ENCODE data around the gene FABP1.

FABP1 gene

GRCh38 chr2:88127888-88128653 lies at the start of gene FABP1:
Gene FABP1 (minus strand): TSS chr2:88128062. CDS start chr2:88128017, 45 bp downstream.
- no peak for DNase-seq (ENCODE audit: low read depth in 2 of 2)

- no peak for DNase-seq (ENCODE audit: low read depth in 2 of 2)
These were observed 49.7 kb upstream of the FABP1 start for GRCh38 chr2:88177556-88177955.

- DNase-seq (ENCODE audit: low read depth in 2 of 2), result no peak
These were observed 48.6 kb upstream of the FABP1 start for GRCh38 chr2:88176352-88176984.

GRCh38 chr2:88172882-88173281 lies 45.0 kb upstream of the FABP1 start:
- DNase-seq (ENCODE audit: low read depth in 2 of 2), result no peak

- DNase-seq (ENCODE audit: low read depth in 2 of 2), result no peak
These were observed 44.1 kb upstream of the FABP1 start for GRCh38 chr2:88171966-88172365.

- DNase-seq (ENCODE audit: low read depth in 2 of 2), result no peak
These were observed 42.6 kb upstream of the FABP1 start for GRCh38 chr2:88170472-88170892.

- no peak for DNase-seq (ENCODE audit: low read depth in 2 of 2)
These were observed 40.5 kb upstream of the FABP1 start for GRCh38 chr2:88168386-88168785.

- DNase-seq (ENCODE audit: low read depth in 2 of 2), result no peak
These were observed 39.9 kb upstream of the FABP1 start for GRCh38 chr2:88167740-88168139.

GRCh38 chr2:88165332-88166003 lies 37.6 kb upstream of the FABP1 start:
- DNase-seq (ENCODE audit: low read depth in 2 of 2), result no peak

- DNase-seq (ENCODE audit: low read depth in 2 of 2), result no peak
These were observed 33.8 kb upstream of the FABP1 start for GRCh38 chr2:88161446-88162244.

GRCh38 chr2:88160517-88160916 lies 32.7 kb upstream of the FABP1 start:
- DNase-seq (ENCODE audit: low read depth in 2 of 2), result no peak

- peak; percentile 5 to 42 for DNase-seq (ENCODE audit: low read depth in 2 of 2)
These were observed 32.1 kb upstream of the FABP1 start for GRCh38 chr2:88159955-88160415.

GRCh38 chr2:88159481-88159880 lies 31.6 kb upstream of the FABP1 start:
- no peak for DNase-seq (ENCODE audit: low read depth in 2 of 2)

GRCh38 chr2:88148929-88149438 lies 21.1 kb upstream of the FABP1 start:
- no peak for DNase-seq (ENCODE audit: low read depth in 2 of 2)

GRCh38 chr2:88147145-88147544 lies 19.3 kb upstream of the FABP1 start:
- no peak for DNase-seq (ENCODE audit: low read depth in 2 of 2)

GRCh38 chr2:88146590-88146989 lies 18.7 kb upstream of the FABP1 start:
- DNase-seq (ENCODE audit: low read depth in 2 of 2), result no peak

GRCh38 chr2:88144914-88145497 lies 17.1 kb upstream of the FABP1 start:
- no peak for DNase-seq (ENCODE audit: low read depth in 2 of 2)

GRCh38 chr2:88144271-88144670 lies 16.4 kb upstream of the FABP1 start:
- no peak for DNase-seq (ENCODE audit: low read depth in 2 of 2)

- DNase-seq (ENCODE audit: low read depth in 2 of 2), result no peak
These were observed 14.1 kb upstream of the FABP1 start for GRCh38 chr2:88141952-88142351.

GRCh38 chr2:88139804-88140203 lies 11.9 kb upstream of the FABP1 start:
- DNase-seq (ENCODE audit: low read depth in 2 of 2), result no peak

GRCh38 chr2:88139203-88139702 lies 11.4 kb upstream of the FABP1 start:
- DNase-seq (ENCODE audit: low read depth in 2 of 2), result no peak

Measured in stimulated activated CD8-positive, alpha-beta memory T cell treated with anti-CD3 and anti-CD28 coated beads, Interleukin-7, amount 100 ng/mL, for 4 hours (primary cell).